ENCODE measurements around the gene APOBEC4. TPM values are rescaled to one million over a fixed set of nuclear protein-coding genes. Genes with fewer than 3 reads are reported as not detected.

Gene APOBEC4, protein sequence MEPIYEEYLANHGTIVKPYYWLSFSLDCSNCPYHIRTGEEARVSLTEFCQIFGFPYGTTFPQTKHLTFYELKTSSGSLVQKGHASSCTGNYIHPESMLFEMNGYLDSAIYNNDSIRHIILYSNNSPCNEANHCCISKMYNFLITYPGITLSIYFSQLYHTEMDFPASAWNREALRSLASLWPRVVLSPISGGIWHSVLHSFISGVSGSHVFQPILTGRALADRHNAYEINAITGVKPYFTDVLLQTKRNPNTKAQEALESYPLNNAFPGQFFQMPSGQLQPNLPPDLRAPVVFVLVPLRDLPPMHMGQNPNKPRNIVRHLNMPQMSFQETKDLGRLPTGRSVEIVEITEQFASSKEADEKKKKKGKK
- not detected in 2 replicates for total RNA-seq (ENCODE audit: low replicate concordance)
- long read RNA-seq: 0 reads

DNA sequence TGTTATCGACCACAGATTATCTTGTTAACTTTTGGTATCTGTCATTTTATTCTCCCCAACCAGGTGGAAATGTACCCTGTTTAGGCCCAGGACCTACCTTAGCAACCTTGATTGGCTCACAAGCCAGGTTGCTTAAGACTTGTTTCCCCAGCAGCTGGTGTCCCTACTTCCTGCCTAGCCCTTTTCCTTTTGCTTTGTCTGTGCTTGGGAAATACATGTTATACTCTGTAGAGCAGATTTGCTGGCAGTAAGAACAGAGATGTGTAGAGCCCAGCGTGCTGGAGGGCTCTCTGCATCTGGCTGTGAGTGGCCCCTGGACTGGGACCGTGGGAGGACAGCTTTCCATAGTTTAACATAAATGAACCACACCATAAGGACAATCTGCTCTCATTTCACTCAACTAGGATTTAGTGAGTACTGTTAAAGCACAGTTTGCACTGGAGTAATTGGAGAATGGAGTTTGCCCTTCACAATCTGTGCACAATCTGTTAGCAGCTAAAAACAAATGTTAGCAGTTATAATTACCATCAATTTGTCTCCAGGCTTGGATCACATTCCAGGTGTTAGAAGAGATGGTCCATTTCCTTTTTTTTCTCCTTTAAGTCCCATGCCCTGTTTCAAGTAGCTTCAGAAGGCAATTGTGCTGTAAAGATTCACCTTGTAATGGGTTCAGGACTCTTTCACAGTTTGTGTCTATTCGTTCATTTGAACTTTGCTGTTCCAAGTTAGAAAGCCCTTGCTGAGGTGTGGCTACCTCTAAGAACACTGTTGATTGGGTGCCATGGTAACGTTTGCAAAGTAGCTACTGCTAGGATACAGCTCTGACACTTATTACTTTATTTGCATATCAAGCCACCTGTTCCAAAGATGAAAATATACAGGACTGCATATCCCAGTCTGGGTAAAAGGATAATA is at the start of gene APOBEC4:
TSS of gene APOBEC4 (minus strand) at position 770 of the 915 bp plus-strand sequence. CDS start 4,535 bp downstream, outside the sequence.
- TF ChIP-seq, protein P1, sequence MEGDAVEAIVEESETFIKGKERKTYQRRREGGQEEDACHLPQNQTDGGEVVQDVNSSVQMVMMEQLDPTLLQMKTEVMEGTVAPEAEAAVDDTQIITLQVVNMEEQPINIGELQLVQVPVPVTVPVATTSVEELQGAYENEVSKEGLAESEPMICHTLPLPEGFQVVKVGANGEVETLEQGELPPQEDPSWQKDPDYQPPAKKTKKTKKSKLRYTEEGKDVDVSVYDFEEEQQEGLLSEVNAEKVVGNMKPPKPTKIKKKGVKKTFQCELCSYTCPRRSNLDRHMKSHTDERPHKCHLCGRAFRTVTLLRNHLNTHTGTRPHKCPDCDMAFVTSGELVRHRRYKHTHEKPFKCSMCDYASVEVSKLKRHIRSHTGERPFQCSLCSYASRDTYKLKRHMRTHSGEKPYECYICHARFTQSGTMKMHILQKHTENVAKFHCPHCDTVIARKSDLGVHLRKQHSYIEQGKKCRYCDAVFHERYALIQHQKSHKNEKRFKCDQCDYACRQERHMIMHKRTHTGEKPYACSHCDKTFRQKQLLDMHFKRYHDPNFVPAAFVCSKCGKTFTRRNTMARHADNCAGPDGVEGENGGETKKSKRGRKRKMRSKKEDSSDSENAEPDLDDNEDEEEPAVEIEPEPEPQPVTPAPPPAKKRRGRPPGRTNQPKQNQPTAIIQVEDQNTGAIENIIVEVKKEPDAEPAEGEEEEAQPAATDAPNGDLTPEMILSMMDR (conservative IDR thresholded peaks at IDR 0.05): no peak
- Mint-ChIP-seq H3K9me3 (no peaks in the 10 kb centered on the region), H3K27me3 (no peaks in the 10 kb centered on the region), H3K36me3 (no peaks in the 10 kb centered on the region), H3K4me3 (no peak within 1 kb of the TSS), H3K27ac (peak within 1 kb of the TSS; percentile 79), H3K4me1 (ENCODE audit: unreplicated experiment) (peaks cover 4% of the 10 kb centered on the region)
- no peak for DNase-seq (ENCODE audit: extremely low spot score, unreplicated experiment)

DNA sequence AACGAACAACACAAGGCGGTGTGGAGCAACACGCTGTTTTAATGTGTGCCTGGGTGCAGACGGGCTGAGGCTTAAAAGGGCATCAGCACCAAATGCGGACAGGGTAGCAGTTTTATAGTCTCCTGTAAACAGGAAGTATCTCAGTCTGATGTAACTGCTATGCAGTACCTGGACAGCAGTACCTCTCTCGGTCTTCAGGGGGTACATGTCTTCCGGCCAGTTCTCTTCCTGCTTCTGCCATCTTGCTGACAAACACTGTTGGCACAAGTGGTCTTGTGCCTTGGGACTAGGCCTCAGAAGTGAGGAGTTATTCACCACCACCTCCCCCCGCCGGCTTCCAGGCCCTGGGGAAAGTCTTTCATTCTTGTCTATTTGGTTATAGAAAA is 49.7 kb upstream of the APOBEC4 start:
- peaks cover 16% of the 10 kb centered on the region for H3K4me1 Mint-ChIP-seq (ENCODE audit: unreplicated experiment)
- no peaks in the 10 kb centered on the region for H3K9me3 Mint-ChIP-seq
- DNase-seq (ENCODE audit: extremely low spot score, unreplicated experiment): no peak
- H3K27ac Mint-ChIP-seq: no peak overlapping the region
- H3K27me3 Mint-ChIP-seq: no peaks in the 10 kb centered on the region
- peaks cover 6% of the 10 kb centered on the region for H3K36me3 Mint-ChIP-seq
- TF ChIP-seq, protein P1 (conservative IDR thresholded peaks at IDR 0.05): peak; percentile 23
- H3K4me3 Mint-ChIP-seq: no peak overlapping the region

DNA sequence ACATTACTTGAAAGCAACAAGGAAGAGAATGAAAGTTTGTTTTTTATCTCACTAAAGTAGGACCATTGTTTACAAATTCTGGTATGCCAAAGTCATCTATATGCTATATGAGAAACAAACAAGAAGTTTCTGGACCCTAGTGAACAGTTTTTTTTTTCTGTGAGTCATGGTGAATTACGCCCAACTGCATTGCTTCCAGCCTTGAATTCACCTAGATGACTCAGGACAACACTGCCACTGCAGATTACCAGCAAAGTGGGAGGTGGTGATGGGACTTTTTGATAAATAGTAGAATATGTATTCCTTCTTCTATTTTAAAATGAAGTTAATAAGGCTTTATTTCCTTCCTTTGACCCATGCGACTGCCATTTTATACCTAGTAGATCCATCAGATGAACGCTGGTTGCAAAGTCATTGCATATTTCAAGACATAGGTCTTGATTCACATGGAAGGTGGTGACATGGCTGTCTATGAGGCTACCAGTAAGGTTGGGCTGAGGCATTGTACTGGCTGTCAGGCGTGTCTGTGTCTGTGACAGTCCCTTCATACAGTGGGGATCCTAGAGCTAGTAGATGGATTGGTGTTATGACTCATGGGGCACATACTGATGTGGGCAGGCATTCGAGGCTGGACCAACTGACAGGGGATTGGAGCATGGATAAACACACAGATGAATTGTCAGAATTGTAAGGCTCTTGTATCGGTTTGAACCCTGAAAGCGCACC is 49.1 kb upstream of the APOBEC4 start:
- Mint-ChIP-seq H3K4me1 (ENCODE audit: unreplicated experiment) (peaks cover 17% of the 10 kb centered on the region), H3K36me3 (peaks cover 6% of the 10 kb centered on the region), H3K27ac (no peak overlapping the region), H3K9me3 (no peaks in the 10 kb centered on the region), H3K4me3 (no peak overlapping the region), H3K27me3 (no peaks in the 10 kb centered on the region)
- DNase-seq (ENCODE audit: extremely low spot score, unreplicated experiment): no peak
- TF ChIP-seq, protein P1 (conservative IDR thresholded peaks at IDR 0.05): no peak

DNA sequence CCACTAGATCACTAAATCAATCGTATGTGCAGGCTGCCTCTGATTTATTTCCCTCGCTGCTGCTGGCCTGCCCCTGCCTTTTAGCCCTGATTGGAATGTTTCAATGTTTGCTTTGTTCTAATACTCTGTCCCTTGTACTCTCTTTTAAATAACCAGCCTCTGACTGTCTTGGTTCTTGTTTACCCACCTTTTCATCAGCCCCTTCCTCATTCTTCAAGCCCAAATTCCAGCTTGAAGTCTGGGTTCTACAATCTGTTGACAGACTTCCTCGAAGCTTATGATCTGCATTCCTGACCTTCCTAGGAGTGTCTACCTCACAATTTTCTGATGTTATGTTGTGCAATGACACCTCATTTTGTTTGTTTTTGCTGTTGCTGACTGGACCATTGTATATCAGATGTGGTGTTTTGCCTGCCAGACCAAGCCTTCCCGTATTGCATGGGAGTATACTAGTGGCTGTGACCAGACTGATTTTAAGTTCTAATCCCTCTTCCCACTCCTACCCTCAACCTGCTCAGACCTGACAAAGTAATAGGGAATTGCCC is 46.6 kb upstream of the APOBEC4 start:
- Mint-ChIP-seq H3K4me1 (ENCODE audit: unreplicated experiment) (peaks cover 18% of the 10 kb centered on the region), H3K27ac (peak overlapping the region; percentile 93), H3K36me3 (peaks cover 6% of the 10 kb centered on the region), H3K27me3 (no peaks in the 10 kb centered on the region), H3K9me3 (no peaks in the 10 kb centered on the region), H3K4me3 (peak overlapping the region; percentile 6)
- DNase-seq (ENCODE audit: extremely low spot score, unreplicated experiment): no peak
- TF ChIP-seq, protein P1 (conservative IDR thresholded peaks at IDR 0.05): no peak

Measured in type B pancreatic cell (in vitro differentiated cells).